ENCODE measurements around the gene HEMK1. TPM values are rescaled to one million over a fixed set of nuclear protein-coding genes. Genes with fewer than 3 reads are reported as not detected.

The HEMK1 gene
- total RNA-seq, 2 donors from 2014 or later: 6.7 to 9.6 TPM

DNA sequence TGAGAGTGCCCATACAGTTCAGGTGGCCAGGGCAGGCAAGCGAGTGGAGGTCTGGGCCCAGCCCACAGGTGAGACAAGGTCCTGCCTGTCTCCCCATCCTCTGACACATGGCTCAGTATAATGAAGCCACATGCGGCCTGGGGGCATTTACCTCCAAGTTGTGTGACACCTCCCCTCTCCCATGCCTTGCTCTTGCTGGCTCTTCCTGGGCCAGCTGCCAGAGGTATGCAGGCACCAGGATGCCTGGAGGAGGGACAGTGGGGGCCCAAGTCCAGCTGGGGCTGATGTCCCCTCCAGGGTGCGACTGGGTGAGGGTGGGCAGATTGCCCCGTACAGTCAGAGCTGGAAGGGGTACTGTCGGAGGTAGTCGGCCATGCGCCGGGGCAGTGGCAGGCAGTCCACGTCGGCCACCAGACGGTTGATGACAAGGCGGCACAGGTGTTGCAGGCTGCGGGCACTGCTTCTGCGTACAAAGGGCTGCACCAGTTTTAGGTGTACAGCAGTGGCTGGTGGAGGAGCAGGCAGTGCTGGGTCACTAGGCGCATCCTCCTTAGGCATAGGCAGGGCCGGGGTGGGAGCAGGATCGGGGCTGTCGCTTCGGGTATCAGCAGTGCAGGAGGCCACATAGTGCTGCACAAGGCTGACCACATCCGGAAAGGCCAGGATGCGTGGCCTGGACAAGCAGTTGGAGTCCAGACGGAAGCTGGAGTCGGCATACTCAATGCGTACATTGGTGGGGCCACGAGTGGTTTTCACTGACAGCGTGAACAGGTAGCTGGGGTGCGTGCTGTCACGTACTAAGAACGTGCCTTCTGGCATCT, 38.2 kb downstream of the HEMK1 start:
- Histone ChIP-seq H3K4me3 (no peak overlapping the region), H3K27me3 (no peaks in the 10 kb centered on the region), H3K9me3 (no peaks in the 10 kb centered on the region), H3K36me3 (replicated peaks in 1 of 2; ENCODE audit: insufficient read depth in 1 of 2, low read depth in 2 of 2) (peaks cover 0 to 6% of the 10 kb centered on the region in 2 donors), H3K27ac (peak overlapping the region in 2 of 4 donors; percentile 97 to 100), H3K4me1 (peaks cover 94% of the 10 kb centered on the region)
- intact Hi-C loops (cut with DNase I): no loop called here
- no peak for DNase-seq
- no peak for TF ChIP-seq POLR2A (IDR thresholded peaks at IDR 0.05)
- TF ChIP-seq, protein P1, sequence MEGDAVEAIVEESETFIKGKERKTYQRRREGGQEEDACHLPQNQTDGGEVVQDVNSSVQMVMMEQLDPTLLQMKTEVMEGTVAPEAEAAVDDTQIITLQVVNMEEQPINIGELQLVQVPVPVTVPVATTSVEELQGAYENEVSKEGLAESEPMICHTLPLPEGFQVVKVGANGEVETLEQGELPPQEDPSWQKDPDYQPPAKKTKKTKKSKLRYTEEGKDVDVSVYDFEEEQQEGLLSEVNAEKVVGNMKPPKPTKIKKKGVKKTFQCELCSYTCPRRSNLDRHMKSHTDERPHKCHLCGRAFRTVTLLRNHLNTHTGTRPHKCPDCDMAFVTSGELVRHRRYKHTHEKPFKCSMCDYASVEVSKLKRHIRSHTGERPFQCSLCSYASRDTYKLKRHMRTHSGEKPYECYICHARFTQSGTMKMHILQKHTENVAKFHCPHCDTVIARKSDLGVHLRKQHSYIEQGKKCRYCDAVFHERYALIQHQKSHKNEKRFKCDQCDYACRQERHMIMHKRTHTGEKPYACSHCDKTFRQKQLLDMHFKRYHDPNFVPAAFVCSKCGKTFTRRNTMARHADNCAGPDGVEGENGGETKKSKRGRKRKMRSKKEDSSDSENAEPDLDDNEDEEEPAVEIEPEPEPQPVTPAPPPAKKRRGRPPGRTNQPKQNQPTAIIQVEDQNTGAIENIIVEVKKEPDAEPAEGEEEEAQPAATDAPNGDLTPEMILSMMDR (IDR thresholded peaks at IDR 0.05): no peak
- ATAC-seq: no peak
- WGBS, 2 donors: 84 to 88% methylated on average over 25 to 29 of the region's 29 CpGs

DNA sequence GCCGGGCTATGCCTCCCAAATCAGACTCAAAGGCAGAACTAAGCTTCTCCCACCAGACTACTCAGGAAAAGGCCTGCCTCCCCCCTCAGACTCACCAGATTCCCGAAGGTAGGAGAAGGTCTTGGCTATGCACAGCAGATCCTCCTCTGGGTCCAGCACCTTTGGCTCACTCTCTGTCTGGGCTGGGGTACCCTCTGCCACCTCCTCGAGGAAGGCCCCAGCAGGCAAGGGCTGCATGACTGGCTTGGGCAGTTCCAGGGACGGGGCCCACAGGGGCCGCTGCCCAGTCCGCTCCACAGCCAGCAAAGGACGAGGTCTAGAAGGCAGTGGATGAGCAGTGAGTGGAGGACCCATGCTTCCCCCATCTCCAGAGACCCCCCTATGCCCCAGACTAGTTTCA, 39.0 kb downstream of the HEMK1 start:
- peaks cover 0 to 6% of the 10 kb centered on the region in 2 donors for H3K36me3 ChIP-seq (replicated peaks in 1 of 2; ENCODE audit: insufficient read depth in 1 of 2, low read depth in 2 of 2)
- intact Hi-C loops (cut with DNase I): no loop called here
- H3K4me1 ChIP-seq: peaks cover 94% of the 10 kb centered on the region
- DNase-seq (no peak), ATAC-seq (no peak)
- H3K9me3 ChIP-seq: no peaks in the 10 kb centered on the region
- no peaks in the 10 kb centered on the region for H3K27me3 ChIP-seq
- WGBS, 2 donors: 72 to 80% methylated on average over 6 to 7 of the region's 7 CpGs
- TF ChIP-seq POLR2A (IDR thresholded peaks at IDR 0.05): no peak
- TF ChIP-seq, protein P1 (IDR thresholded peaks at IDR 0.05): no peak
- no peak overlapping the region for H3K4me3 ChIP-seq
- H3K27ac ChIP-seq: no peak overlapping the region

DNA sequence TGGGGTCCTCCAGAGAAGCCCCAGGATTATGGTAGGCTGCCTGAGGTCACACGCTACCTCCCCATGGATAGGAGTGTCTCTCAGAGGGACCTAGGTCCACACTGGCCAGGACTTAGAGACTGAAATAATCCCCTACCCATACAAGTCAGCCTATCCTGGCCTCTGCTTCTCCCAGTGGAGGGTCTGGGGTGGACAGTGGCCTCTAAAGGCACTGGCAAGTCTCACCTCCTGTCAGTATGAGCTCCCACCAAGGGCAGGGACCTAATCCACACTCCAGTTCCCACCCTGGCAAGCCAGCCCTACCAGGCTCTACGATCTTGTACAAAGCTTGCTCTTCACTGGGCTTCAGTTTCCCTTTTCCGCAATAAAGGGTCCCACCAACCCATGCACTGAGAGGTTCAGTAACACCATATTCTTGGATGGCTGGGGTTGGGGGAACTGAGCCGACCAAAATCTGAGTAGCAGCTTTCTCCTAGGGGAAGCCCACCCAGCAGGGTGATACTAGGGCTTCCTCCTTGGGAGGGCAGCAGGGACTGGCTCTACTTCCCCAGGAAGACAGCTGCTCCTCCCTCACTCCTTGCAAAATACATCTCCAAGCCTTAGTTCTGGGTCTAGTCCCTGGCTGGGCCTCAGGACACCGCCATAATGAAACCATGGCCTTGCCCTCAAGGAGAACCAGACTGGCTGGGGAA, 39.9 kb downstream of the HEMK1 start:
- intact Hi-C loops (cut with DNase I): no loop called here
- ATAC-seq: no peak
- TF ChIP-seq, protein P1 (IDR thresholded peaks at IDR 0.05): no peak
- TF ChIP-seq POLR2A (IDR thresholded peaks at IDR 0.05): no peak
- Histone ChIP-seq H3K36me3 (replicated peaks in 1 of 2; ENCODE audit: insufficient read depth in 1 of 2, low read depth in 2 of 2) (peaks cover 0 to 6% of the 10 kb centered on the region in 2 donors), H3K27ac (peak overlapping the region; percentile 79 to 88 (median 86)), H3K4me1 (peaks cover 92% of the 10 kb centered on the region), H3K4me3 (no peak overlapping the region), H3K9me3 (no peaks in the 10 kb centered on the region), H3K27me3 (no peaks in the 10 kb centered on the region)
- WGBS, 2 donors: 75 to 83% methylated on average over 5 of the region's 5 CpGs
- no peak for DNase-seq

DNA sequence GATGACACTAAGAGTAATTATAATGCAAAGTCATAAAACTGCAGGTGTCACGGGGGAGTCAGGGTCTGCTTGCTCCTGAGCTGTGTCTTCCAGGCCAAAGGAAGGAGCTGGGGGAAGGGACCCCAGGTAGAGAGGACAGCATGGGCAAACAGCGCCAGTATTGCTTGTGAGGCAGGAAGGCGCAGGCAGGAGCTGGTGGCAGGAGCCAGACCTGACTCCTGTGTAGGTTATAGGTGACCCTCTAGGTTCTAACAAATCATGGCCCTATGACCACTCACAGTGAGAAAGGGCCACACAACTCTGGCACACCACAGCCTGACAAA, 40.4 kb downstream of the HEMK1 start:
- H3K27me3 ChIP-seq: no peaks in the 10 kb centered on the region
- no peak overlapping the region for H3K4me3 ChIP-seq
- H3K4me1 ChIP-seq: peaks cover 87% of the 10 kb centered on the region
- DNase-seq: no peak
- intact Hi-C loops (cut with DNase I): no loop called here
- ATAC-seq: no peak
- peaks cover 0 to 6% of the 10 kb centered on the region in 2 donors for H3K36me3 ChIP-seq (replicated peaks in 1 of 2; ENCODE audit: insufficient read depth in 1 of 2, low read depth in 2 of 2)
- H3K27ac ChIP-seq: peak overlapping the region; percentile 79 to 88 (median 86)
- H3K9me3 ChIP-seq: no peaks in the 10 kb centered on the region
- TF ChIP-seq POLR2A (IDR thresholded peaks at IDR 0.05): no peak
- TF ChIP-seq, protein P1 (IDR thresholded peaks at IDR 0.05): no peak
- WGBS, 2 donors: 79 to 98% methylated on average over 3 of the region's 3 CpGs

Data from body of pancreas (tissue), 4 donors.